ENCODE measurements around the gene PARP16.
"Not testable (repeated sequence)": the region's sequence is repeated elsewhere in the genome, so short reads cannot be mapped to it uniquely, and the experiment has no call there.

Gene PARP16

GRCh38 chr15:65233696-65234095 is 53.0 kb downstream of the PARP16 start:
- no peak for DNase-seq (ENCODE audit: low read depth)

- no peak for DNase-seq (ENCODE audit: low read depth)
These were observed 54.2 kb downstream of the PARP16 start for GRCh38 chr15:65232520-65232919.

GRCh38 chr15:65231306-65231705 is 55.4 kb downstream of the PARP16 start:
- no peak for DNase-seq (ENCODE audit: low read depth)

GRCh38 chr15:65226901-65227300 is 59.8 kb downstream of the PARP16 start:
- DNase-seq (ENCODE audit: low read depth) = not testable (repeated sequence)

GRCh38 chr15:65226221-65226620 is 60.5 kb downstream of the PARP16 start:
- DNase-seq (ENCODE audit: low read depth) = no peak

GRCh38 chr15:65223996-65224395 is 62.7 kb downstream of the PARP16 start:
- DNase-seq (ENCODE audit: low read depth) = no peak

- no peak for DNase-seq (ENCODE audit: low read depth)
These were observed 63.8 kb downstream of the PARP16 start for GRCh38 chr15:65222891-65223290.

- DNase-seq (ENCODE audit: low read depth) = no peak
These were observed 65.0 kb downstream of the PARP16 start for GRCh38 chr15:65221697-65222096.

- no peak for DNase-seq (ENCODE audit: low read depth)
These were observed 67.5 kb downstream of the PARP16 start for GRCh38 chr15:65219137-65219536.

- no peak for DNase-seq (ENCODE audit: low read depth)
These were observed 68.9 kb downstream of the PARP16 start for GRCh38 chr15:65217526-65218482.

GRCh38 chr15:65215496-65215895 is 71.2 kb downstream of the PARP16 start:
- no peak for DNase-seq (ENCODE audit: low read depth)

- no peak for DNase-seq (ENCODE audit: low read depth)
These were observed 72.7 kb downstream of the PARP16 start for GRCh38 chr15:65214010-65214409.

GRCh38 chr15:65213241-65213640 is 73.4 kb downstream of the PARP16 start:
- no peak for DNase-seq (ENCODE audit: low read depth)

- DNase-seq (ENCODE audit: low read depth) = no peak
These were observed 74.6 kb downstream of the PARP16 start for GRCh38 chr15:65212097-65212496.

GRCh38 chr15:65211482-65211982 is 75.2 kb downstream of the PARP16 start:
- DNase-seq (ENCODE audit: low read depth) = no peak

GRCh38 chr15:65210770-65211481 is 75.8 kb downstream of the PARP16 start, which contains the start of gene CILP:
Gene CILP (minus strand): TSS chr15:65211473. CDS start chr15:65209755, 1,718 bp downstream.
- DNase-seq (ENCODE audit: low read depth) = no peak

GRCh38 chr15:65209701-65210643 is 76.7 kb downstream of the PARP16 start:
- no peak for DNase-seq (ENCODE audit: low read depth)

GRCh38 chr15:65208647-65209046 is 78.0 kb downstream of the PARP16 start:
- no peak for DNase-seq (ENCODE audit: low read depth)
